Dedifferentiated amniotic fluid mesenchymal stem cell (primary cell): ENCODE results near the gene HAPLN2.
"Not testable (repeated sequence)": the region's sequence is repeated elsewhere in the genome, so short reads cannot be mapped to it uniquely, and the experiment has no call there.

Source experiments
- DNase-seq: peaks from one replicate; pipeline ENCODE4 v3.0.0-alpha.2; 2016; ENCODE audit errors: extremely low spot score

HAPLN2 gene

GRCh38 chr1:156592158-156592909, 26.9 kb upstream of the HAPLN2 start:
- no peak for DNase-seq

GRCh38 chr1:156592910-156593660, 26.1 kb upstream of the HAPLN2 start:
- DNase-seq = no peak

GRCh38 chr1:156593661-156593989, 25.6 kb upstream of the HAPLN2 start:
- DNase-seq = no peak

- DNase-seq = no peak
Observed at GRCh38 chr1:156594190-156594589, 25.0 kb upstream of the HAPLN2 start.

GRCh38 chr1:156595016-156595415, 24.2 kb upstream of the HAPLN2 start:
- DNase-seq = no peak

- no peak for DNase-seq
Observed at GRCh38 chr1:156596426-156596825, 22.8 kb upstream of the HAPLN2 start.

GRCh38 chr1:156598125-156598524, 21.1 kb upstream of the HAPLN2 start:
- no peak for DNase-seq

GRCh38 chr1:156598731-156599432, 20.3 kb upstream of the HAPLN2 start:
- no peak for DNase-seq

GRCh38 chr1:156599811-156600210, 19.4 kb upstream of the HAPLN2 start:
- no peak for DNase-seq

GRCh38 chr1:156600733-156601121, 18.5 kb upstream of the HAPLN2 start:
- peak; percentile 17 for DNase-seq

GRCh38 chr1:156601122-156601830, 17.9 kb upstream of the HAPLN2 start, which contains the start of gene GPATCH4:
Gene GPATCH4, minus strand, starts transcription at chr1:156601479.
- DNase-seq = peak; percentile 96

- DNase-seq = no peak
Observed at GRCh38 chr1:156601892-156602291, 17.3 kb upstream of the HAPLN2 start.

- peak; percentile 29 for DNase-seq
Observed at GRCh38 chr1:156602557-156602993, 16.6 kb upstream of the HAPLN2 start.

GRCh38 chr1:156607344-156607743, 11.9 kb upstream of the HAPLN2 start:
- DNase-seq = not testable (repeated sequence)

GRCh38 chr1:156608036-156608674, 11.1 kb upstream of the HAPLN2 start:
- DNase-seq = peak; percentile 83

GRCh38 chr1:156608981-156609380, 10.2 kb upstream of the HAPLN2 start:
- no peak for DNase-seq

- not testable (repeated sequence) for DNase-seq
Observed at GRCh38 chr1:156610072-156610471, 9.1 kb upstream of the HAPLN2 start.

- DNase-seq = no peak
Observed at GRCh38 chr1:156612666-156613065, 6.5 kb upstream of the HAPLN2 start.

GRCh38 chr1:156615946-156616345, 3.3 kb upstream of the HAPLN2 start:
- no peak for DNase-seq

GRCh38 chr1:156616463-156616862, 2.8 kb upstream of the HAPLN2 start:
- no peak for DNase-seq

GRCh38 chr1:156619582-156619955, 354 bp downstream of the HAPLN2 start:
- DNase-seq = no peak
